K562 (cell line): Measurements from ENCODE around the gene DEPP1. TPM values are rescaled to one million over a fixed set of nuclear protein-coding genes. Genes with fewer than 3 reads are reported as not detected.

Experiments used
- CBFA2T2 ChIP-seq: fragments of 450-650 bp; conservative IDR thresholded peaks from 2 replicates; pipeline ENCODE4 v1.6.1; 2017; ENCODE audit warnings: mild to moderate bottlenecking
- EP300 ChIP-seq: IDR thresholded peaks from 2 replicates; pipeline ENCODE4 v1.6.1; 2012; ENCODE audit warnings: low read length, improper control_type of control experiment
- GATA2 ChIP-seq: sonication (generic); formaldehyde crosslinking; IDR thresholded peaks from 2 replicates; pipeline ENCODE4 v1.4.0; 2020; ENCODE audit warnings: mild to moderate bottlenecking, missing genetic modification reagents
- MBD2 ChIP-seq: sonication (generic); IDR thresholded peaks from 2 replicates; pipeline ENCODE4 v1.6.1; 2016; ENCODE audit warnings: low read depth, borderline replicate concordance
- NFYB ChIP-seq: IDR thresholded peaks from 2 replicates; pipeline ENCODE4 v1.6.1; 2011; ENCODE audit warnings: mild to moderate bottlenecking, moderate library complexity; ENCODE audit not compliant: insufficient read length; ENCODE audit errors: extremely low read depth
- OTX1 ChIP-seq: fragments of 450-650 bp; formaldehyde crosslinking; IDR thresholded peaks from 2 replicates; pipeline ENCODE4 v1.4.0; 2022; ENCODE audit warnings: mild to moderate bottlenecking
- POLR2A ChIP-seq: fragments of 450-650 bp; conservative IDR thresholded peaks from 2 replicates; pipeline ENCODE4 v1.6.1; 2016
- SMAD4 ChIP-seq: fragments of 250-450 bp; sonication (Bioruptor Pico); conservative IDR thresholded peaks from 2 replicates; pipeline ENCODE4 v1.8.0; 2021; ENCODE audit warnings: inconsistent platforms, mild to moderate bottlenecking, moderate library complexity
- SNIP1 ChIP-seq: fragments of 450-650 bp; IDR thresholded peaks from 2 replicates; pipeline ENCODE4 v1.7.1; 2017; ENCODE audit warnings: low read depth, mild to moderate bottlenecking
- ZNF121 ChIP-seq: sonication (generic); formaldehyde crosslinking; conservative IDR thresholded peaks from 2 replicates; pipeline ENCODE4 v1.8.0; 2022; ENCODE audit warnings: missing genetic modification reagents
- ZNF146 ChIP-seq: IDR thresholded peaks from one replicate; pipeline ENCODE4 v1.6.1; 2018; ENCODE audit warnings: missing compliant biosample characterization; ENCODE audit not compliant: unreplicated experiment
- ZNF165 ChIP-seq: fragments of 250-450 bp; sonication (Bioruptor Pico); IDR thresholded peaks from 2 replicates; pipeline ENCODE4 v1.4.0; 2020; ENCODE audit warnings: borderline replicate concordance
- polyA plus RNA-seq, 8 experiments: library from polyadenylated mRNA; depleted of rRNA in 4 of 8; stranded (reverse) in 5 of 8; unstranded in 3 of 8; fragments of >200 nt; fragmentation: Nextera tagmentation in 2 of 8; fragmentation: Illumina TruSeq in 1 of 8; extraction: Ambion mirVana in 2 of 8; extraction: Trizol in 1 of 8; gene quantifications; 2 replicates each; pipeline versions ENCODE4 v1.2.1 to v1.2.3, GENCODE V29; 2011 to 2014; ENCODE audit warnings: inconsistent platforms in 1 of 8, missing spikeins in 1 of 8
- total RNA-seq, 7 experiments: library from RNA; depleted of rRNA in 6 of 7; stranded (reverse); fragments of >200 nt in 6 of 7; fragmentation: Illumina TruSeq in 2 of 7; extraction: Trizol in 2 of 7; gene quantifications; 2 replicates each; pipeline versions ENCODE4 v1.2.1 to v1.2.3, GENCODE V29; 2011 to 2021; ENCODE audit warnings: low replicate concordance in 1 of 7
- TF ChIP-seq, protein P1 (sequence below): fragments of 450-650 bp; IDR thresholded peaks from 2 replicates; pipeline ENCODE4 v1.6.1; 2016
- TF ChIP-seq, protein P2 (sequence below), 3 experiments: fragments of 200-800 bp in 1 of 3; fragments of 250-450 bp in 1 of 3; fragments of 450-650 bp in 1 of 3; sonication (Bioruptor Pico) in 1 of 3; sonication (Bioruptor generic) in 1 of 3; formaldehyde crosslinking in 1 of 3; IDR thresholded peaks; 2 replicates each; pipeline versions ENCODE4 v1.6.1 to v1.8.0; 2016 to 2022; ENCODE audit warnings: mild to moderate bottlenecking in 2 of 3, missing genetic modification characterization in 2 of 3, missing compliant biosample characterization in 1 of 3, moderate library complexity in 1 of 3
- TF ChIP-seq, protein P3 (sequence below): fragments of 250-450 bp; sonication (Bioruptor Pico); IDR thresholded peaks from 2 replicates; pipeline ENCODE4 v1.9.0; 2021; ENCODE audit warnings: mild to moderate bottlenecking
- TF ChIP-seq, protein P4 (sequence below): fragments of 200-400 bp; formaldehyde crosslinking; IDR thresholded peaks from 2 replicates; pipeline ENCODE4 v1.6.1; 2017; ENCODE audit warnings: mild to moderate bottlenecking, low read depth, low read length, moderate library complexity
- TF ChIP-seq, protein P5 (sequence below): sonication (generic); formaldehyde crosslinking; IDR thresholded peaks from 2 replicates; pipeline ENCODE4 v1.8.0; 2022; ENCODE audit warnings: mild to moderate bottlenecking, missing genetic modification reagents

DEPP1 gene
- total and polyA plus RNA-seq, 9 of the 15 experiments (the other 6 are each of a cell fraction or from before 2014, with no cell fraction given) = 0.04 to 0.54 (median 0.20) TPM; not detected in 1

DNA sequence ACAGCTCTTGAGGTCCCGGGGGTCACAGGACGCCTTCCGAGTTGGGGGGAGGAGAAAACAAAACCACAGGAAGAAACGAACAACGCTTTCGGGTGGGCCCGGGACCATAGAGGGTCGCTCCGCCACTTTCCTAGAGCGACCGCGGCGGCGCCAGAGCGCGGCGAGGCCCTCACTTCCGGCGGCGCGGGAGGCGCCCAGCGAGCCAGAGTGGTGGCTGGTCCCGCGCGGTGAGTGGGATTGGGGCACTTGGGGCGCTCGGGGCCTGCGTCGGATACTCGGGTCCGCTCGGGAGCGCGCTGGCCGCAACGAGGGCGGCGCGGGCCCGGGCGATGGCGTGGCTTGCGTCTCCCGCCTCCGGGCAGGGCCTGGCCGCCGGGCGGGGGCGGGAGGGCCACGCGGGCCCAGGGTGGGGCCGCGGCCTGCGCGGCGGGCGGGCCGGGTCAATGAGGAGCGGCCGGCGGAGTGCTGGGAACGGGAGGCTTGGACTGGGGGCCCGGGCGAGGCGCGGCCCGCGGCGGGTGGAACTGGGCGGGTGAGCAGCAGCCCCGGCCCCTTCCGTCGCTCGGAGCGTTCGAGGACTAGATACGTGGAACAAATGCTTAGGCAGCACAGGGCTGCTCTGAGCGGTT is 22.3 kb upstream of the DEPP1 start, which contains the start of gene ZNF22 (continued):
- TF ChIP-seq, protein P1, sequence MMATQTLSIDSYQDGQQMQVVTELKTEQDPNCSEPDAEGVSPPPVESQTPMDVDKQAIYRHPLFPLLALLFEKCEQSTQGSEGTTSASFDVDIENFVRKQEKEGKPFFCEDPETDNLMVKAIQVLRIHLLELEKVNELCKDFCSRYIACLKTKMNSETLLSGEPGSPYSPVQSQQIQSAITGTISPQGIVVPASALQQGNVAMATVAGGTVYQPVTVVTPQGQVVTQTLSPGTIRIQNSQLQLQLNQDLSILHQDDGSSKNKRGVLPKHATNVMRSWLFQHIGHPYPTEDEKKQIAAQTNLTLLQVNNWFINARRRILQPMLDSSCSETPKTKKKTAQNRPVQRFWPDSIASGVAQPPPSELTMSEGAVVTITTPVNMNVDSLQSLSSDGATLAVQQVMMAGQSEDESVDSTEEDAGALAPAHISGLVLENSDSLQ = no peak
- TF ChIP-seq SNIP1 = peak; percentile 82
- TF ChIP-seq, protein P2, sequence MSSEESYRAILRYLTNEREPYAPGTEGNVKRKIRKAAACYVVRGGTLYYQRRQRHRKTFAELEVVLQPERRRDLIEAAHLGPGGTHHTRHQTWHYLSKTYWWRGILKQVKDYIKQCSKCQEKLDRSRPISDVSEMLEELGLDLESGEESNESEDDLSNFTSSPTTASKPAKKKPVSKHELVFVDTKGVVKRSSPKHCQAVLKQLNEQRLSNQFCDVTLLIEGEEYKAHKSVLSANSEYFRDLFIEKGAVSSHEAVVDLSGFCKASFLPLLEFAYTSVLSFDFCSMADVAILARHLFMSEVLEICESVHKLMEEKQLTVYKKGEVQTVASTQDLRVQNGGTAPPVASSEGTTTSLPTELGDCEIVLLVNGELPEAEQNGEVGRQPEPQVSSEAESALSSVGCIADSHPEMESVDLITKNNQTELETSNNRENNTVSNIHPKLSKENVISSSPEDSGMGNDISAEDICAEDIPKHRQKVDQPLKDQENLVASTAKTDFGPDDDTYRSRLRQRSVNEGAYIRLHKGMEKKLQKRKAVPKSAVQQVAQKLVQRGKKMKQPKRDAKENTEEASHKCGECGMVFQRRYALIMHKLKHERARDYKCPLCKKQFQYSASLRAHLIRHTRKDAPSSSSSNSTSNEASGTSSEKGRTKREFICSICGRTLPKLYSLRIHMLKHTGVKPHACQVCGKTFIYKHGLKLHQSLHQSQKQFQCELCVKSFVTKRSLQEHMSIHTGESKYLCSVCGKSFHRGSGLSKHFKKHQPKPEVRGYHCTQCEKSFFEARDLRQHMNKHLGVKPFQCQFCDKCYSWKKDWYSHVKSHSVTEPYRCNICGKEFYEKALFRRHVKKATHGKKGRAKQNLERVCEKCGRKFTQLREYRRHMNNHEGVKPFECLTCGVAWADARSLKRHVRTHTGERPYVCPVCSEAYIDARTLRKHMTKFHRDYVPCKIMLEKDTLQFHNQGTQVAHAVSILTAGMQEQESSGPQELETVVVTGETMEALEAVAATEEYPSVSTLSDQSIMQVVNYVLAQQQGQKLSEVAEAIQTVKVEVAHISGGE (CRISPR knock-in tag; IDR thresholded peaks at IDR 0.05) = peak in 1 of 3 experiments; percentile 62; a peak in 1 of 6 replicates
- peak; percentile 20; the same call in 1 of the 2 replicates for TF ChIP-seq MBD2
- TF ChIP-seq ZNF146 (CRISPR knock-in tag) = no peak
- TF ChIP-seq, protein P3, sequence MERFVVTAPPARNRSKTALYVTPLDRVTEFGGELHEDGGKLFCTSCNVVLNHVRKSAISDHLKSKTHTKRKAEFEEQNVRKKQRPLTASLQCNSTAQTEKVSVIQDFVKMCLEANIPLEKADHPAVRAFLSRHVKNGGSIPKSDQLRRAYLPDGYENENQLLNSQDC = peak; percentile 86; the same call in 1 of the 2 replicates
- peak; percentile 72 for TF ChIP-seq POLR2A
- TF ChIP-seq ZNF165 (CRISPR knock-in tag) = no peak
- 0 out of 2 replicates have a peak, but pooled peaks have one; percentile 41 for TF ChIP-seq ZNF121 (CRISPR knock-in tag)
- peak; percentile 93 for TF ChIP-seq SMAD4 (CRISPR knock-in tag)
- TF ChIP-seq OTX1 (CRISPR knock-in tag) = 0 out of 2 replicates have a peak, but pooled peaks have one; percentile 26
- no peak for TF ChIP-seq CBFA2T2
- TF ChIP-seq EP300 = 0 out of 2 replicates have a peak, but pooled peaks have one; percentile 2
- TF ChIP-seq, protein P4, sequence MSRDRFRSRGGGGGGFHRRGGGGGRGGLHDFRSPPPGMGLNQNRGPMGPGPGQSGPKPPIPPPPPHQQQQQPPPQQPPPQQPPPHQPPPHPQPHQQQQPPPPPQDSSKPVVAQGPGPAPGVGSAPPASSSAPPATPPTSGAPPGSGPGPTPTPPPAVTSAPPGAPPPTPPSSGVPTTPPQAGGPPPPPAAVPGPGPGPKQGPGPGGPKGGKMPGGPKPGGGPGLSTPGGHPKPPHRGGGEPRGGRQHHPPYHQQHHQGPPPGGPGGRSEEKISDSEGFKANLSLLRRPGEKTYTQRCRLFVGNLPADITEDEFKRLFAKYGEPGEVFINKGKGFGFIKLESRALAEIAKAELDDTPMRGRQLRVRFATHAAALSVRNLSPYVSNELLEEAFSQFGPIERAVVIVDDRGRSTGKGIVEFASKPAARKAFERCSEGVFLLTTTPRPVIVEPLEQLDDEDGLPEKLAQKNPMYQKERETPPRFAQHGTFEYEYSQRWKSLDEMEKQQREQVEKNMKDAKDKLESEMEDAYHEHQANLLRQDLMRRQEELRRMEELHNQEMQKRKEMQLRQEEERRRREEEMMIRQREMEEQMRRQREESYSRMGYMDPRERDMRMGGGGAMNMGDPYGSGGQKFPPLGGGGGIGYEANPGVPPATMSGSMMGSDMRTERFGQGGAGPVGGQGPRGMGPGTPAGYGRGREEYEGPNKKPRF = no peak
- TF ChIP-seq NFYB = no peak
- TF ChIP-seq GATA2 = no peak
- TF ChIP-seq, protein P5, sequence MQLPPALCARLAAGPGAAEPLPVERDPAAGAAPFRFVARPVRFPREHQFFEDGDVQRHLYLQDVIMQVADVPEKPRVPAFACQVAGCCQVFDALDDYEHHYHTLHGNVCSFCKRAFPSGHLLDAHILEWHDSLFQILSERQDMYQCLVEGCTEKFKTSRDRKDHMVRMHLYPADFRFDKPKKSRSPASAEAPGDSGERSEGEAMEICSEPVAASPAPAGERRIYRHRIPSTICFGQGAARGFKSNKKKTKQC (CRISPR knock-in tag) = peak; percentile 93
